ENCODE data around the gene GRIP2. TPM values are rescaled to one million over a fixed set of nuclear protein-coding genes. Genes with fewer than 3 reads are reported as not detected.

GRIP2 gene
- total RNA-seq, 2 experiments from 2014 or later = not detected

DNA sequence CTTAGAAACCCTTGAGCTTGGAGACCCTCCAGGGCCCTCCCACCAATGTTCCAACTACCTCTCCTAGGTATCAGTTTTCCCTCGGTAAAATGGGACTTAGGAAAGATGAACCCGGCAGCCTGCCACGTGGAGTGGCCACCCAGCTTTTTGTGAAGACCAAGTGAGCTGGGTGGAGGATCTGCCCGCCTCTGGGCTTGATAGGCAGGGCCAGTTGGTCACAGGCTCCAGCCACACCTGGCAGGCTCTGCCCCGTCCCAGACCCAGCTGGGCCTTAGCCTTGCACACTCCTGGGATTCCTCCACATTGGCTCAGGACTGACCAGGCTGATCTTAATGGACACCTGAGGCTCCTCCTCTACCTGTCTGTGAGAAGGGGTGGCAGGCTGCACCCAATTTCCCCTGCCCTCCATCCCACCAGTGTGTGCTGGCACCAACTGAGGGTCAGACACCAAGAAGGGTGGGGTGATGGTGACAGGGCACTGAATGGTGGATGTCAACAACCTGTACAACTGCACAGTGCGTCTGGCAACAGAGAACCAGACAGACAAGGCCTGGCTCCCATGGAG is 761 bp upstream of the GRIP2 start:
- intact Hi-C loops (cut with micrococcal nuclease; ENCODE audit: unreplicated experiment) = no loop called here
- H3K36me3 ChIP-seq (ENCODE audit: insufficient read depth, low read length) = no peaks in the 10 kb centered on the region
- POLR2A ChIA-PET = no interaction called here
- no peaks in the 10 kb centered on the region for H3K9me3 ChIP-seq (ENCODE audit: low read length)
- TF ChIP-seq, protein P1, sequence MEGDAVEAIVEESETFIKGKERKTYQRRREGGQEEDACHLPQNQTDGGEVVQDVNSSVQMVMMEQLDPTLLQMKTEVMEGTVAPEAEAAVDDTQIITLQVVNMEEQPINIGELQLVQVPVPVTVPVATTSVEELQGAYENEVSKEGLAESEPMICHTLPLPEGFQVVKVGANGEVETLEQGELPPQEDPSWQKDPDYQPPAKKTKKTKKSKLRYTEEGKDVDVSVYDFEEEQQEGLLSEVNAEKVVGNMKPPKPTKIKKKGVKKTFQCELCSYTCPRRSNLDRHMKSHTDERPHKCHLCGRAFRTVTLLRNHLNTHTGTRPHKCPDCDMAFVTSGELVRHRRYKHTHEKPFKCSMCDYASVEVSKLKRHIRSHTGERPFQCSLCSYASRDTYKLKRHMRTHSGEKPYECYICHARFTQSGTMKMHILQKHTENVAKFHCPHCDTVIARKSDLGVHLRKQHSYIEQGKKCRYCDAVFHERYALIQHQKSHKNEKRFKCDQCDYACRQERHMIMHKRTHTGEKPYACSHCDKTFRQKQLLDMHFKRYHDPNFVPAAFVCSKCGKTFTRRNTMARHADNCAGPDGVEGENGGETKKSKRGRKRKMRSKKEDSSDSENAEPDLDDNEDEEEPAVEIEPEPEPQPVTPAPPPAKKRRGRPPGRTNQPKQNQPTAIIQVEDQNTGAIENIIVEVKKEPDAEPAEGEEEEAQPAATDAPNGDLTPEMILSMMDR (conservative IDR thresholded peaks at IDR 0.05; ENCODE audit: low read length) = no peak
- H4K20me1 ChIP-seq (ENCODE audit: insufficient read depth, low read length) = no peaks in the 10 kb centered on the region
- no peaks in the 10 kb centered on the region for H3K79me2 ChIP-seq (ENCODE audit: insufficient read depth, low read depth, low read length)
- no peaks in the 10 kb centered on the region for H3K9me2 ChIP-seq (ENCODE audit: insufficient read depth, low read length)
- no peak overlapping the region for H3K4me3 ChIP-seq (ENCODE audit: low read depth, low read length, poor library complexity, severe bottlenecking)
- no peaks in the 10 kb centered on the region for H3K4me1 ChIP-seq (ENCODE audit: insufficient read depth, low read length, poor library complexity, severe bottlenecking)
- H2AFZ ChIP-seq (ENCODE audit: low read length) = no peak overlapping the region
- no peak overlapping the region for H3K4me2 ChIP-seq (ENCODE audit: low read length)
- CTCF ChIA-PET (ENCODE audit: unreplicated experiment) = no interaction called here
- DNase-seq (ENCODE audit: low spot score) = no peak
- no TSS peak for BruUV-seq (replicated peaks)
- no peak overlapping the region for H3K27ac ChIP-seq (ENCODE audit: low read depth, low read length, poor library complexity, severe bottlenecking)

DNA sequence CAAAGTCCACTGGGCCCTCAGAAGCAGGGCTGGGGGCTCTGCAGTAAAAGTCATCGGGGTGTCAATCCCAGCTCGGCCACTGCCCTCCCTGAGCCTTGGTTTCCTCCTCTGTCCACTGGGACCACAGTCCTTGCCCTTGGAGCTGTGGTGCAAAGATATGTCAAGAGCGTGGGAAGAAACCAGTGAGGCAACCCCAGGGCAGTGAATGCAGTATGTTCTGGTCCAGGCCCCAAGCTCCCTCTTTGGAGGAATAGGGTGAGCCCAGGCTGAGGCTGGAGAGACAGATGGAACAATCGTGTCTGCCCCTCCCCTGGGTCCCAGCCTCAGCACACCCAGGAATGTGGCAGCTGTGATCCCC is 779 bp downstream of the GRIP2 start:
- no peaks in the 10 kb centered on the region for H3K79me2 ChIP-seq (ENCODE audit: insufficient read depth, low read depth, low read length)
- no peaks in the 10 kb centered on the region for H4K20me1 ChIP-seq (ENCODE audit: insufficient read depth, low read length)
- no peaks in the 10 kb centered on the region for H3K4me1 ChIP-seq (ENCODE audit: insufficient read depth, low read length, poor library complexity, severe bottlenecking)
- no peak overlapping the region for H3K4me2 ChIP-seq (ENCODE audit: low read length)
- H3K9me3 ChIP-seq (ENCODE audit: low read length) = no peaks in the 10 kb centered on the region
- H3K4me3 ChIP-seq (ENCODE audit: low read depth, low read length, poor library complexity, severe bottlenecking) = no peak overlapping the region
- CTCF ChIA-PET (ENCODE audit: unreplicated experiment) = no interaction called here
- no peak overlapping the region for H3K27ac ChIP-seq (ENCODE audit: low read depth, low read length, poor library complexity, severe bottlenecking)
- intact Hi-C loops (cut with micrococcal nuclease; ENCODE audit: unreplicated experiment) = no loop called here
- no TSS peak for BruUV-seq (replicated peaks)
- DNase-seq (ENCODE audit: low spot score) = no peak
- H3K36me3 ChIP-seq (ENCODE audit: insufficient read depth, low read length) = no peaks in the 10 kb centered on the region
- no peaks in the 10 kb centered on the region for H3K9me2 ChIP-seq (ENCODE audit: insufficient read depth, low read length)
- POLR2A ChIA-PET = interaction anchor here (0.6 kb wide), 1 partner anchor 20 kb away, joined by 4 read pairs; no protein-coding TSS in a partner anchor
- TF ChIP-seq, protein P1 (conservative IDR thresholded peaks at IDR 0.05; ENCODE audit: low read length) = no peak
- TF ChIP-seq EZH2phosphoT487 (IDR thresholded peaks at IDR 0.05; ENCODE audit: borderline replicate concordance, low read depth, low read length) = no peak
- no peak overlapping the region for H2AFZ ChIP-seq (ENCODE audit: low read length)

DNA sequence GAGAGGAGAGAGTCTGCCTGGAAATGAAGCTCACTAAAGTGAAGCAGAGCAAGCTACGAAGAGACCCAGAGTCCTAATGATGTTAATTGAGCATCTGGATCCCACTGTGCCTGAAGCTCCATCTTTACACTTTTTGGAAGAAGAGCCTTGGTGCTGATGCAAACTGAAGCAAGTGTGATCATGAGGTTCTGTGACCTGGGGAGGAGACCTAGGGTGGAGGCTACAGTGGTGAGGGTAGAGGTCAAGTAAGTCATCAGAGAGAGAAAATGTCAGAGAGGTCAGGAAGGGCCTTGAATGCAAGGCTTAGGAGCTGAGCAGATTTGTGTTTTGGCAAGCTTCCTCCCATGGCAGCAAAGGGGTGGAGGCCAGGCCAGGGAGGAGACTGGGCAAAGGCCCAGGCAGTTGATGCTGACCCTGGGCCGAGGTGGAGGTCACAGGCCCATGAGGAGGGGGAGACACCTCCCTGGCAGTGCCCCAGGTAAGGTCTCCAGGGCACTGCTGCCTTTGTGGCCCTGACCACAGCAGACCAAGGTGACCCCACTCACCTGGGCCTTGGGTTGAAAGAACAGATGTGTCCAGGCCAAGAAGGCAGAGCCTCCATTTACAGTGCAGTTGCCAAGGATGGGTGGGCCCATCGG is 1.6 kb downstream of the GRIP2 start:
- Histone ChIP-seq H3K36me3 (ENCODE audit: insufficient read depth, low read length) (no peaks in the 10 kb centered on the region), H3K79me2 (ENCODE audit: insufficient read depth, low read depth, low read length) (no peaks in the 10 kb centered on the region), H3K4me3 (ENCODE audit: low read depth, low read length, poor library complexity, severe bottlenecking) (no peak overlapping the region), H4K20me1 (ENCODE audit: insufficient read depth, low read length) (no peaks in the 10 kb centered on the region), H2AFZ (ENCODE audit: low read length) (no peak overlapping the region), H3K4me1 (ENCODE audit: insufficient read depth, low read length, poor library complexity, severe bottlenecking) (no peaks in the 10 kb centered on the region), H3K27ac (ENCODE audit: low read depth, low read length, poor library complexity, severe bottlenecking) (no peak overlapping the region), H3K4me2 (ENCODE audit: low read length) (no peak overlapping the region), H3K9me2 (ENCODE audit: insufficient read depth, low read length) (no peaks in the 10 kb centered on the region), H3K9me3 (ENCODE audit: low read length) (no peaks in the 10 kb centered on the region)
- no TSS peak for BruUV-seq (replicated peaks)
- intact Hi-C loops (cut with micrococcal nuclease; ENCODE audit: unreplicated experiment) = no loop called here
- POLR2A ChIA-PET = interaction anchor here (0.6 kb wide), 1 partner anchor 20 kb away, joined by 4 read pairs; no protein-coding TSS in a partner anchor
- DNase-seq (ENCODE audit: low spot score) = no peak
- TF ChIP-seq, protein P1 (conservative IDR thresholded peaks at IDR 0.05; ENCODE audit: low read length) = no peak
- TF ChIP-seq EZH2phosphoT487 (IDR thresholded peaks at IDR 0.05; ENCODE audit: borderline replicate concordance, low read depth, low read length) = no peak
- CTCF ChIA-PET (ENCODE audit: unreplicated experiment) = interaction anchor here (0.7 kb wide), 2 partner anchors 11 to 32 kb away, joined by 3 to 4 read pairs; no protein-coding TSS in a partner anchor

All from OCI-LY7 (cell line).